Upper lobe of left lung (tissue), 4 donors: ENCODE measurements around the gene DPM2.
A peak's percentile ranks its signal among the peaks of the same experiment; 100 is the strongest.

Source experiments
- EP300 ChIP-seq, 4 donors: sonication (generic); formaldehyde crosslinking; IDR thresholded peaks; one replicate each; pipeline ENCODE4 v1.5.1; 2017; ENCODE audit warnings: antibody characterized with exemption in 4 of 4, control low read depth in 2 of 4
- POLR2A ChIP-seq, 4 donors: fragments of 450-650 bp; IDR thresholded peaks; one replicate each; pipeline ENCODE4 v1.5.1; 2016 to 2017; ENCODE audit warnings: antibody characterized with exemption in 4 of 4, mild to moderate bottlenecking in 2 of 4
- TF ChIP-seq, protein P1 (sequence below), 6 experiments: fragments of 450-650 bp in 4 of 6; fragments of 200-600 bp in 2 of 6; sonication (generic) in 2 of 6; IDR thresholded peaks; one replicate each; pipeline ENCODE4 v1.5.1; 2016 to 2019; ENCODE audit warnings: antibody characterized with exemption in 6 of 6

DNA sequence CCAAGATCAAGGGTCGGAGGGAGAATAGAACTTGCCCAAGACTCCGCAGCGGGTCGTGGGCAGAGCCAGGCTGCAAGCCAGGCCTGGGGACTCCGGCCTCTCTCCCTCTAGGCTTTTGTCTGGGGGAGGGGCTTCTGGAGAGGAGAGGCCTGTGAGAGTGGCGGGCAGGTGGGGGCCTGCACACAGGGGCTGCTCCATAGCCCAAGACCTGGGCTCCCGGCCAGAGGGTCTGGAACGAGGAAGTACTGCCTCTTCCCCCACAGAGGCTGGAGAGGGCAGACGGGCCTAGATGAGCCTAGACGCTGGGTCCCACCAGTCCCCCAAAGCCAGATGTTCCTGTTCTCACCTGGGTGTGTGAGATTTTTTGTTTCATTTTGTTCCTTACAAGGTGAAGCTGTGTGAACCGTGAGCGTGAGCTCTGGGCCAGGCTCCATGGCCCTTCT lies 33.1 kb downstream of the DPM2 start:
- TF ChIP-seq POLR2A (IDR thresholded peaks at IDR 0.05): peak in 1 of 4 donors; percentile 29
- TF ChIP-seq, protein P1, sequence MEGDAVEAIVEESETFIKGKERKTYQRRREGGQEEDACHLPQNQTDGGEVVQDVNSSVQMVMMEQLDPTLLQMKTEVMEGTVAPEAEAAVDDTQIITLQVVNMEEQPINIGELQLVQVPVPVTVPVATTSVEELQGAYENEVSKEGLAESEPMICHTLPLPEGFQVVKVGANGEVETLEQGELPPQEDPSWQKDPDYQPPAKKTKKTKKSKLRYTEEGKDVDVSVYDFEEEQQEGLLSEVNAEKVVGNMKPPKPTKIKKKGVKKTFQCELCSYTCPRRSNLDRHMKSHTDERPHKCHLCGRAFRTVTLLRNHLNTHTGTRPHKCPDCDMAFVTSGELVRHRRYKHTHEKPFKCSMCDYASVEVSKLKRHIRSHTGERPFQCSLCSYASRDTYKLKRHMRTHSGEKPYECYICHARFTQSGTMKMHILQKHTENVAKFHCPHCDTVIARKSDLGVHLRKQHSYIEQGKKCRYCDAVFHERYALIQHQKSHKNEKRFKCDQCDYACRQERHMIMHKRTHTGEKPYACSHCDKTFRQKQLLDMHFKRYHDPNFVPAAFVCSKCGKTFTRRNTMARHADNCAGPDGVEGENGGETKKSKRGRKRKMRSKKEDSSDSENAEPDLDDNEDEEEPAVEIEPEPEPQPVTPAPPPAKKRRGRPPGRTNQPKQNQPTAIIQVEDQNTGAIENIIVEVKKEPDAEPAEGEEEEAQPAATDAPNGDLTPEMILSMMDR (IDR thresholded peaks at IDR 0.05): peak in 1 of 6 experiments; percentile 10
- no peak for TF ChIP-seq EP300 (IDR thresholded peaks at IDR 0.05)
